ENCODE results near the gene MAPK14.

MAPK14 gene

DNA sequence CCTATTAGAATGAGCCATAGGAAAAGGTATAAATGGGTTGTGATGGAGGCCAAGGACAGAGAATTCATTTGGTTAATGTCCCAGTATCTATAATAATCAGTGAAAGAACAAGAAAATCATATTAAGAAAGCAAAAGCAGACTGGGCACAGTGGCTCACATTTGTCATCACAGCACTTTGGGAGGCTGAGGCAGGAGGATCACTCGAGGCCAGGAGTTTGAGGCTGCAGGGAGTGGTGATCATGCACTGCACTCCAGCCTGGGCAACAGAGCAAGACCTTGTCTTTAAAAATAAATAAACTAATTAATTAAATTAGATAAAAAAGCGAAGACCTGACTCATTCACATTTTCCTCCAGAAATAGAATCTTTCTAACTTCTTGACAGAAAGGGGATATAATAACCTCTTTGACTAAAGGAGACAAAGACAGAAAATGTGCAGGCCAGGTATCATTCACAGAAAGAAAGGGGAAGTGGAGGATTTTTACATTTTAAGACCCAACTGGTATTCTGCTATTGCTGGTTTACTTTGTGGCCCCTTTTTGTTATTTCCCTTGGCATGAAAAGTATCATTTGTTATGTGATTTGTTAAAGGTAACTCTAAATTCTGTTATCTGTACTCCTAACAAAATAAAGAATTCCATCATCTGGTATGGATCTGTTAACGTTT is 70.8 kb downstream of the MAPK14 start:
- Histone ChIP-seq H3K27me3 (ENCODE audit: control insufficient read depth, insufficient read depth, low read length) (no peaks in the 10 kb centered on the region), H3K4me1 (ENCODE audit: control insufficient read depth, insufficient read depth, low read length) (no peaks in the 10 kb centered on the region), H3K4me3 (ENCODE audit: low read length) (no peak overlapping the region), H3K36me3 (ENCODE audit: control insufficient read depth, insufficient read depth, low read length) (peaks cover 2% of the 10 kb centered on the region), H3K9ac (ENCODE audit: low read length) (no peak overlapping the region), H3K27ac (ENCODE audit: low read depth, low read length) (no peak overlapping the region)

DNA sequence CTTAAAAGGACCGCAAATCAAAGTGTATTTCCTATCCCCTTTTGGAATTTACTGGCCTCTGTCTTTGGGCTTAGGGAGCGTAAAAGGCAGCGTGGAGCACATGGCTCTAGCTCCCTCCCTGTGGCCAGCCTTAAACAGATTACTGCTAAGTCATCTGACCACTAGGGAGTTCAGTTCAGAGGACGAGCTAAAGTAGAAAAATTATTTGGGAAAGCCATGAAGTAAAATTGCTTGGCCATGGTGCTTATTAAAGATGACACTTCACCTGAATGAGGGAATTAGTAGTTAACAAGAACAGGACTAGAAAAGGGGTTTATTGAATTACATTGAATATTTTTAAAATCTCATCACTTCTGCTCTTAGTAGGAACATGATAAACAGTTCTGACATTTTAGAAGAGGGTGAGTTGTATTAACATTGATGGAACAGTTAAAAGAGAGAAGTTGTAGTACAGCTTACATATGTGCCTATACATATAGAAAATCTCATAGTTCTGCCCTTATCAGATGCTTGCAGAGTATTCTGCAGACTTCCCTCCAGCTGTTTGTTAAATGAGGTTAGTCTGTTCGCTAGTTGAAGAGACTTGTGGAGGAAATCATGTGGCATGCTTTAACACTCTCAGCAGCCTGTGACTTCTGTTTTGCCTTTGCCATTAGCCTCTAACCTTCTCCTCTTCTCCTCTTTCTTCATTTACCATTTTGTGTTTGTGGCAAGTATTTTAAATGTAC is 71.5 kb downstream of the MAPK14 start:
- Histone ChIP-seq H3K27me3 (ENCODE audit: control insufficient read depth, insufficient read depth, low read length) (no peaks in the 10 kb centered on the region), H3K4me3 (ENCODE audit: low read length) (no peak overlapping the region), H3K36me3 (ENCODE audit: control insufficient read depth, insufficient read depth, low read length) (peaks cover 7% of the 10 kb centered on the region), H3K9ac (ENCODE audit: low read length) (no peak overlapping the region), H3K27ac (ENCODE audit: low read depth, low read length) (no peak overlapping the region), H3K4me1 (ENCODE audit: control insufficient read depth, insufficient read depth, low read length) (no peaks in the 10 kb centered on the region)

DNA sequence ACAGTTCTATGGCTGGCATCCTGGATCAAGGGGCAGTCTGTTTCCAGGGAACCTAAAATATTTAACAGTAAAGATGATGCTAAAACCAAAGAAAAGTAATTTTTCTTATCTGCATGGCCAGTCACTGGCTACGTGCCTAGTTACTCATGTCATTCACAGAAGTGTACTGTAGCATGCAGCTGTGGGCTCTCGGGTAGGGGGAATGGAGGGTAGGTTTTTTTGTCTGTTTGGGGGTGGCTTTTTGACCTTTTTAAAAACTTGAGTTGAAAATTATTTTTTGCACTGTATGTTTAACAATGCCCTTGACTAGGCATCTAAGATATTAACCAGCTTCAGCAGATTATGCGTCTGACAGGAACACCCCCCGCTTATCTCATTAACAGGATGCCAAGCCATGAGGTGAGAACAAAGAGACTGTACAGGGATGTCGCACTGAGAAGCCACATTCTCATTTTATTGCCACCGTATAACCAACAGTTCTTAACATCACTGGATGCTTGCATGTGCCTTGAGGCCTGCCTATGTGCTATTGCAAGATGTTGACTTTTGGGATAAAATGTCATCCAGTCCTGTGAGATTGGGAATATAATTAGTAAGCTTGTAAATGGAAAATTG is 72.4 kb downstream of the MAPK14 start:
- H3K36me3 ChIP-seq (ENCODE audit: control insufficient read depth, insufficient read depth, low read length), result peaks cover 9% of the 10 kb centered on the region
- no peak overlapping the region for H3K4me3 ChIP-seq (ENCODE audit: low read length)
- H3K27ac ChIP-seq (ENCODE audit: low read depth, low read length), result no peak overlapping the region
- H3K9ac ChIP-seq (ENCODE audit: low read length), result no peak overlapping the region
- H3K4me1 ChIP-seq (ENCODE audit: control insufficient read depth, insufficient read depth, low read length), result peaks cover 5% of the 10 kb centered on the region
- H3K27me3 ChIP-seq (ENCODE audit: control insufficient read depth, insufficient read depth, low read length), result no peaks in the 10 kb centered on the region

- Histone ChIP-seq H3K36me3 (ENCODE audit: control insufficient read depth, insufficient read depth, low read length) (peaks cover 7% of the 10 kb centered on the region), H3K9ac (ENCODE audit: low read length) (no peak overlapping the region), H3K4me1 (ENCODE audit: control insufficient read depth, insufficient read depth, low read length) (peaks cover 7% of the 10 kb centered on the region), H3K4me3 (ENCODE audit: low read length) (no peak overlapping the region), H3K27ac (ENCODE audit: low read depth, low read length) (no peak overlapping the region), H3K27me3 (ENCODE audit: control insufficient read depth, insufficient read depth, low read length) (no peaks in the 10 kb centered on the region)
Observed at GRCh38 chr6:36101691-36102090, 74.1 kb downstream of the MAPK14 start.

- no peak overlapping the region for H3K27ac ChIP-seq (ENCODE audit: low read depth, low read length)
- peaks cover 7% of the 10 kb centered on the region for H3K4me1 ChIP-seq (ENCODE audit: control insufficient read depth, insufficient read depth, low read length)
- peaks cover 13% of the 10 kb centered on the region for H3K36me3 ChIP-seq (ENCODE audit: control insufficient read depth, insufficient read depth, low read length)
- H3K4me3 ChIP-seq (ENCODE audit: low read length), result no peak overlapping the region
- no peaks in the 10 kb centered on the region for H3K27me3 ChIP-seq (ENCODE audit: control insufficient read depth, insufficient read depth, low read length)
- H3K9ac ChIP-seq (ENCODE audit: low read length), result no peak overlapping the region
Observed at GRCh38 chr6:36102853-36103252, 75.2 kb downstream of the MAPK14 start.

GRCh38 chr6:36104836-36105235 is 77.2 kb downstream of the MAPK14 start:
- no peak overlapping the region for H3K9ac ChIP-seq (ENCODE audit: low read length)
- peak overlapping the region; percentile 15 for H3K27ac ChIP-seq (ENCODE audit: low read depth, low read length)
- H3K4me1 ChIP-seq (ENCODE audit: control insufficient read depth, insufficient read depth, low read length), result peaks cover 7% of the 10 kb centered on the region
- H3K36me3 ChIP-seq (ENCODE audit: control insufficient read depth, insufficient read depth, low read length), result peaks cover 16% of the 10 kb centered on the region
- H3K4me3 ChIP-seq (ENCODE audit: low read length), result no peak overlapping the region
- no peaks in the 10 kb centered on the region for H3K27me3 ChIP-seq (ENCODE audit: control insufficient read depth, insufficient read depth, low read length)

DNA sequence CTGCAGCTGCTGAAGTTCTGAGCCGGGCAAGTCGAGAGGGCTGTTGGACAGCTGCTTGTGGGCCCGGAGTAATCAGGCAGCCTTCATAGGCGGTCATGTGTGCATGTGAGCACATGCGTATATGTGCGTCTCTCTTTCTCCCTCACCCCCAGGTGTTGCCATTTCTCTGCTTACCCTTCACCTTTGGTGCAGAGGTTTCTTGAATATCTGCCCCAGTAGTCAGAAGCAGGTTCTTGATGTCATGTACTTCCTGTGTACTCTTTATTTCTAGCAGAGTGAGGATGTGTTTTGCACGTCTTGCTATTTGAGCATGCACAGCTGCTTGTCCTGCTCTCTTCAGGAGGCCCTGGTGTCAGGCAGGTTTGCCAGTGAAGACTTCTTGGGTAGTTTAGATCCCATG is 81.5 kb downstream of the MAPK14 start:
- H3K9ac ChIP-seq (ENCODE audit: low read length), result no peak overlapping the region
- no peak overlapping the region for H3K27ac ChIP-seq (ENCODE audit: low read depth, low read length)
- peaks cover 7% of the 10 kb centered on the region for H3K4me1 ChIP-seq (ENCODE audit: control insufficient read depth, insufficient read depth, low read length)
- H3K36me3 ChIP-seq (ENCODE audit: control insufficient read depth, insufficient read depth, low read length), result peaks cover 10% of the 10 kb centered on the region
- H3K27me3 ChIP-seq (ENCODE audit: control insufficient read depth, insufficient read depth, low read length), result no peaks in the 10 kb centered on the region
- no peak overlapping the region for H3K4me3 ChIP-seq (ENCODE audit: low read length)

GRCh38 chr6:36110050-36110449 is 82.4 kb downstream of the MAPK14 start:
- peaks cover 2% of the 10 kb centered on the region for H3K4me1 ChIP-seq (ENCODE audit: control insufficient read depth, insufficient read depth, low read length)
- no peak overlapping the region for H3K27ac ChIP-seq (ENCODE audit: low read depth, low read length)
- H3K36me3 ChIP-seq (ENCODE audit: control insufficient read depth, insufficient read depth, low read length), result peaks cover 9% of the 10 kb centered on the region
- H3K27me3 ChIP-seq (ENCODE audit: control insufficient read depth, insufficient read depth, low read length), result no peaks in the 10 kb centered on the region
- no peak overlapping the region for H3K9ac ChIP-seq (ENCODE audit: low read length)
- H3K4me3 ChIP-seq (ENCODE audit: low read length), result no peak overlapping the region

- H3K4me1 ChIP-seq (ENCODE audit: control insufficient read depth, insufficient read depth, low read length), result no peaks in the 10 kb centered on the region
- H3K36me3 ChIP-seq (ENCODE audit: control insufficient read depth, insufficient read depth, low read length), result peaks cover 9% of the 10 kb centered on the region
Observed at GRCh38 chr6:36110863-36111262, 83.3 kb downstream of the MAPK14 start.

GRCh38 chr6:36111526-36111925 is 83.9 kb downstream of the MAPK14 start:
- Histone ChIP-seq H3K4me1 (ENCODE audit: control insufficient read depth, insufficient read depth, low read length) (no peaks in the 10 kb centered on the region), H3K27me3 (ENCODE audit: control insufficient read depth, insufficient read depth, low read length) (no peaks in the 10 kb centered on the region), H3K4me3 (ENCODE audit: low read length) (no peak overlapping the region), H3K36me3 (ENCODE audit: control insufficient read depth, insufficient read depth, low read length) (peaks cover 9% of the 10 kb centered on the region), H3K27ac (ENCODE audit: low read depth, low read length) (peak overlapping the region; percentile 33), H3K9ac (ENCODE audit: low read length) (no peak overlapping the region)

More at GRCh38 chr6:36110863-36111262, 83.3 kb downstream of the MAPK14 start:
- H3K9ac ChIP-seq (ENCODE audit: low read length), result no peak overlapping the region
- no peak overlapping the region for H3K27ac ChIP-seq (ENCODE audit: low read depth, low read length)
- no peak overlapping the region for H3K4me3 ChIP-seq (ENCODE audit: low read length)
- no peaks in the 10 kb centered on the region for H3K27me3 ChIP-seq (ENCODE audit: control insufficient read depth, insufficient read depth, low read length)

DNA sequence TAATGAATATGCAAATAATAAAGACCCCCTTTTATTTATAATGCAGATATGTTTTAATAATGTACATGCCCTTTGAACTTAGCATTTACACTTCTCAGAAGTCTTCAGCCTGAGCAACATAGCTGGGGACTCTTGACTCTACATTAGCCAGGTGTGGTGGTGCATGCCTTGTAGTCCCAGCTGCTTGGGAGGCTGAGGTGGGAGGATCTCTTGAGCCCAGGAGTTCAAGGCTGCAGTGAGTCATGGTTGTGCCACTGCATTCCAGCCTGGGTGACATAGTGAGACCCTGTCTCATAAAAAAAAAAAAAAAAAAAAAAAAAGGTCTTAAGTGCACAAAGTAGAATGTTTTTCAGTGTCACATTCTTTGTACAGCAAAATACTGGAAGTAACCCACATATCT is 85.4 kb downstream of the MAPK14 start:
- H3K4me3 ChIP-seq (ENCODE audit: low read length), result no peak overlapping the region
- H3K9ac ChIP-seq (ENCODE audit: low read length), result no peak overlapping the region
- H3K36me3 ChIP-seq (ENCODE audit: control insufficient read depth, insufficient read depth, low read length), result peaks cover 2% of the 10 kb centered on the region
- no peak overlapping the region for H3K27ac ChIP-seq (ENCODE audit: low read depth, low read length)
- no peaks in the 10 kb centered on the region for H3K4me1 ChIP-seq (ENCODE audit: control insufficient read depth, insufficient read depth, low read length)
- no peaks in the 10 kb centered on the region for H3K27me3 ChIP-seq (ENCODE audit: control insufficient read depth, insufficient read depth, low read length)

GRCh38 chr6:36113703-36114102 is 86.1 kb downstream of the MAPK14 start:
- Histone ChIP-seq H3K9ac (ENCODE audit: low read length) (no peak overlapping the region), H3K27ac (ENCODE audit: low read depth, low read length) (no peak overlapping the region), H3K4me1 (ENCODE audit: control insufficient read depth, insufficient read depth, low read length) (no peaks in the 10 kb centered on the region), H3K4me3 (ENCODE audit: low read length) (no peak overlapping the region), H3K27me3 (ENCODE audit: control insufficient read depth, insufficient read depth, low read length) (no peaks in the 10 kb centered on the region), H3K36me3 (ENCODE audit: control insufficient read depth, insufficient read depth, low read length) (no peaks in the 10 kb centered on the region)
